ENCODE results near the gene GPATCH2L. TPM values are rescaled to one million over a fixed set of nuclear protein-coding genes. Genes with fewer than 3 reads are reported as not detected.

Gene GPATCH2L
- polyA plus RNA-seq, 1 experiment: 29.5 TPM

DNA sequence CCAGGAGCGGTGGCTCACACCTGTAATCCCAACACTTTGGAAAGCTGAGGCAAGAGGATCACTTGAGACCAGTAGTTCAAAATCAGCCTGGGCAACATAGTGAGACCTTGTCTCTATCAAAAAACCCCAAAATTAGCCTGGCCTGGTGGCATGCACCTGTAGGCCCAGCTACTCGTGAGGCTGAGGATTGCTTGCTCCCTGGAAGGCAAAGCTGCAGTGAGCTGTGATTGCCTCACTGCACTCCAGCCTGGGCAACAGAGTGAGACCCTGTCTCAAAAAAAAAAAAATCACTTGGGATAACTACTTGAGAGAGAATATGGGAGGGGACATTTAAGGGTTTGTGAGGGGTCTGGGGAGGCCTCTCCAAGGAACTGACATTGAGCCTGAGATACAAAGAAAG is 109.0 kb downstream of the GPATCH2L start:
- POLR2A ChIA-PET: no interaction called here
- H3K27me3 ChIP-seq (ENCODE audit: control insufficient read depth, insufficient read depth, low read length): no peaks in the 10 kb centered on the region
- CTCF ChIA-PET: no interaction called here

DNA sequence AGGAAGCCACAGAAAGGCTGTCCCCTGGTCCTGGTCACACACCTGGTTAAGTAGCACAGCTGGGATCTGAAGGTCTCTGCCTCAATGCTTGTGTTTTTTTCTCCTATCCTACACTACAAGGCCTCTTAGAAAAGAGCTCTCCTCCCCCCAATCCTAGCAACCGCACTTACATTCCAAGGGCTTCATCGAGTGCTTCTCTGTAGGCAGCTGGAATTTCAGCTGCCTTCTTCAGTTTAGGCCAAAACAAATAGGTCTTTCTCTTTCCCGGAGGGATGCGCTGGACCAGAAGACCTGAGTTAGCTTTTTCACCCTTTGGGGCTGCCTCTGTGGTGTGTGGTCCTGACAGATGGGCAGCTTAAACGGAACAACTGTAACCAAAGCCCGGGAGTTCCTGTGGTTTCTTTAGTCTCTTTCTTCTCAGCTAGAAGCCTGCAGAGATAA is 109.7 kb downstream of the GPATCH2L start:
- POLR2A ChIA-PET: no interaction called here

More for the DNA sequence above, 109.0 kb downstream of the GPATCH2L start:
- DNase-seq (ENCODE audit: low read depth, low spot score): no peak
- Histone ChIP-seq H3K4me3 (ENCODE audit: low read depth, low read length) (no peak overlapping the region), H3K27ac (ENCODE audit: low read depth, low read length) (no peak overlapping the region), H3K9me3 (ENCODE audit: control insufficient read depth, insufficient read depth, low read length) (no peaks in the 10 kb centered on the region)
- TF ChIP-seq, protein P1, sequence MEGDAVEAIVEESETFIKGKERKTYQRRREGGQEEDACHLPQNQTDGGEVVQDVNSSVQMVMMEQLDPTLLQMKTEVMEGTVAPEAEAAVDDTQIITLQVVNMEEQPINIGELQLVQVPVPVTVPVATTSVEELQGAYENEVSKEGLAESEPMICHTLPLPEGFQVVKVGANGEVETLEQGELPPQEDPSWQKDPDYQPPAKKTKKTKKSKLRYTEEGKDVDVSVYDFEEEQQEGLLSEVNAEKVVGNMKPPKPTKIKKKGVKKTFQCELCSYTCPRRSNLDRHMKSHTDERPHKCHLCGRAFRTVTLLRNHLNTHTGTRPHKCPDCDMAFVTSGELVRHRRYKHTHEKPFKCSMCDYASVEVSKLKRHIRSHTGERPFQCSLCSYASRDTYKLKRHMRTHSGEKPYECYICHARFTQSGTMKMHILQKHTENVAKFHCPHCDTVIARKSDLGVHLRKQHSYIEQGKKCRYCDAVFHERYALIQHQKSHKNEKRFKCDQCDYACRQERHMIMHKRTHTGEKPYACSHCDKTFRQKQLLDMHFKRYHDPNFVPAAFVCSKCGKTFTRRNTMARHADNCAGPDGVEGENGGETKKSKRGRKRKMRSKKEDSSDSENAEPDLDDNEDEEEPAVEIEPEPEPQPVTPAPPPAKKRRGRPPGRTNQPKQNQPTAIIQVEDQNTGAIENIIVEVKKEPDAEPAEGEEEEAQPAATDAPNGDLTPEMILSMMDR (IDR thresholded peaks at IDR 0.05; ENCODE audit: low read depth, low read length): no peak

DNA sequence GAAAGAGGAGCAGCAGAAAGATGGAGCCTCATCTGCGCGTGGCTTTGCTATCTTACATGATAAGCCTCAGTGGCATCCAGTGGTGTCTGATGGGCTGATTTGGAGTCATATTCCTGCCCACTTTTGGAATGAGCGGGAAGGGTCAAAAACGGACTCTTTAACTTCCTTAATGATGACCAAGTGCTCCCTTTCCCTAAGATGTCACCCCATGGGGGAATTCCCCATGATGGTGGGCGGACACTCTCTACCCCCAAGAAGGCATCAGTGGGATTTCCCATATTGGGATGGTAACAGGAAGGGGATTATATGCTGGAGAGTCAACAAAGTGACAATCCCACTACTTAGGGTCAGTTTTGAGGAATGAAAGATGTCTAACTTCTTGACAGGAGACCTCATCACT is 110.9 kb downstream of the GPATCH2L start:
- CTCF ChIA-PET: no interaction called here
- TF ChIP-seq, protein P1 (IDR thresholded peaks at IDR 0.05; ENCODE audit: low read depth, low read length): no peak
- Histone ChIP-seq H3K4me3 (ENCODE audit: low read depth, low read length) (no peak overlapping the region), H3K9me3 (ENCODE audit: control insufficient read depth, insufficient read depth, low read length) (no peaks in the 10 kb centered on the region), H3K27ac (ENCODE audit: low read depth, low read length) (no peak overlapping the region), H3K27me3 (ENCODE audit: control insufficient read depth, insufficient read depth, low read length) (no peaks in the 10 kb centered on the region)
- no peak for DNase-seq (ENCODE audit: low read depth, low spot score)
- POLR2A ChIA-PET: no interaction called here

More for the DNA sequence above, 109.7 kb downstream of the GPATCH2L start:
- Histone ChIP-seq H3K27ac (ENCODE audit: low read depth, low read length) (no peak overlapping the region), H3K27me3 (ENCODE audit: control insufficient read depth, insufficient read depth, low read length) (no peaks in the 10 kb centered on the region), H3K4me3 (ENCODE audit: low read depth, low read length) (no peak overlapping the region), H3K9me3 (ENCODE audit: control insufficient read depth, insufficient read depth, low read length) (no peaks in the 10 kb centered on the region)
- DNase-seq (ENCODE audit: low read depth, low spot score): no peak
- CTCF ChIA-PET: no interaction called here
- TF ChIP-seq, protein P1 (IDR thresholded peaks at IDR 0.05; ENCODE audit: low read depth, low read length): no peak

Other genes starting within 250 kb of the GPATCH2L start
- gene TGFB3, start 169.9 kb upstream of the GPATCH2L start, polyA plus RNA-seq (2011; rRNA removed): 3.3 and 3.6 TPM in 2 replicates
- 39.1 and 41.4 TPM in 2 replicates for gene IFT43, start 166.2 kb upstream of the GPATCH2L start, polyA plus RNA-seq (2011; rRNA removed)
- not detected in 2 replicates for gene ESRRB, start 224.2 kb downstream of the GPATCH2L start, polyA plus RNA-seq (2011; rRNA removed)